Left lung (tissue), 10 donors: ENCODE data around the gene MSANTD4. TPM values are rescaled to one million over a fixed set of nuclear protein-coding genes. Genes with fewer than 3 reads are reported as not detected.

Experiments used
- ATAC-seq: fragments of 200-7000 bp; cut with Tn5 transposase; one replicate; pipeline ENCODE4 v1.9.1; 2020; ENCODE audit warnings: moderate library complexity
- DNase-seq, 4 donors: peaks; one replicate each; pipeline ENCODE4 v3.0.0-alpha.2; 2013 to 2020
- H3K27ac ChIP-seq, 2 donors: fragments of 200-600 bp; sonication (generic) in 1 of 2; one replicate each; pipeline versions ENCODE4 v1.5.0 to v1.8.0; 2020 to 2021
- H3K27me3 ChIP-seq, 2 donors: fragments of 200-600 bp; sonication (generic) in 1 of 2; one replicate each; pipeline versions ENCODE4 v1.5.0 to v1.8.0; 2020 to 2021
- H3K36me3 ChIP-seq, 2 donors: fragments of 200-600 bp; sonication (generic) in 1 of 2; one replicate each; pipeline versions ENCODE4 v1.5.0 to v1.8.0; 2020 to 2021
- H3K4me1 ChIP-seq, 2 donors: fragments of 200-600 bp; one replicate each; pipeline ENCODE4 v1.8.0; 2021
- H3K4me3 ChIP-seq, 2 donors: fragments of 200-600 bp; sonication (generic) in 1 of 2; one replicate each; pipeline versions ENCODE4 v1.5.0 to v1.8.0; 2020 to 2021; ENCODE audit warnings: mild to moderate bottlenecking in 1 of 2
- H3K9me3 ChIP-seq, 2 donors: fragments of 200-600 bp; sonication (generic) in 1 of 2; one replicate each; pipeline versions ENCODE4 v1.5.0 to v1.8.0; 2020 to 2021
- intact Hi-C, 2 donors: fragments of 100-400 bp; cut with DNase I; formaldehyde crosslinking; loops; one replicate each; pipeline versions ENCODE4 v1.11.2 to v1.14.2; 2022
- polyA plus RNA-seq, 6 donors: library from polyadenylated mRNA; unstranded; fragments of 120-200 nt; gene quantifications; one replicate each; pipeline ENCODE4 v1.2.1, GENCODE V29; 2013; ENCODE audit not compliant: insufficient read length in 6 of 6
- total RNA-seq, 2 donors: library from RNA; stranded (reverse); fragmentation: NEBNext Ultra II Directional; extraction: Animal tissue kit (Norgen Biotek cat#: 25700); gene quantifications; one replicate each; pipeline ENCODE4 v1.2.1, GENCODE V29; 2021
- TF ChIP-seq, protein P1 (sequence below), 2 donors: fragments of 200-600 bp; sonication (generic) in 1 of 2; IDR thresholded peaks; one replicate each; pipeline versions ENCODE4 v1.5.0 to v1.8.0; 2021; ENCODE audit warnings: antibody characterized with exemption in 2 of 2
- donor health status: DM: no; HTN: yes; CAD: no.
- donor health status: DM: no; HTN: no; CAD: no.

MSANTD4 gene
- total and polyA plus RNA-seq, 8 donors: 15.1 to 38.8 (median 31.6) TPM

DNA sequence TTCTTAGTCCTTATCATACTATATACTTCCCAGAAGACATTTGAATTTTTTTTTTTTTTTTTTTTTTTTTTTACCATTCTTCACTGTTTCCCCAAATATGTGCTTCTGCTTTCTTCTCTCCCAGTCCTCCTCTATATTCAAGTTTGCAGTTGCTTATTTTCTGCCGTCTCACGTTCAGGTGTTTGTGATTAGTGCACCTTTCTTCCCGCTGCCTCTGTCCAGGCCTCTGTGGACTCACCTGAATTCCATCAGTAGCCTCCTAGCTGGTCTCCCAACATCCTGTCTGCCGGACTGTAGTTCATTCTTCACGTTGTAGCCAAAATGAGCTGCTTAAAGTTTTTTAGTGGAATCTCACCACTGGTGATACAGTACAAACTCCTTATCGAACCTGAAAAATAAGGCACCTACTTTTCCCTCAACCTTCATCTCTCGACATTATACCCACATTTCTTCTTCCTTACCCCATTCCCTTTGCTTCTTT lies 795 bp upstream of the MSANTD4 start:
- no peak for DNase-seq
- Histone ChIP-seq H3K27me3 (no peaks in the 10 kb centered on the region), H3K4me1 (peaks cover 0 to 26% of the 10 kb centered on the region in 2 donors), H3K4me3 (peak overlapping the region; percentile 84 to 92), H3K36me3 (no peaks in the 10 kb centered on the region), H3K9me3 (peaks cover 0 to 1% of the 10 kb centered on the region in 2 donors), H3K27ac (peak overlapping the region; percentile 74 to 83)
- no peak for ATAC-seq
- intact Hi-C loops: no loop called here
- TF ChIP-seq, protein P1, sequence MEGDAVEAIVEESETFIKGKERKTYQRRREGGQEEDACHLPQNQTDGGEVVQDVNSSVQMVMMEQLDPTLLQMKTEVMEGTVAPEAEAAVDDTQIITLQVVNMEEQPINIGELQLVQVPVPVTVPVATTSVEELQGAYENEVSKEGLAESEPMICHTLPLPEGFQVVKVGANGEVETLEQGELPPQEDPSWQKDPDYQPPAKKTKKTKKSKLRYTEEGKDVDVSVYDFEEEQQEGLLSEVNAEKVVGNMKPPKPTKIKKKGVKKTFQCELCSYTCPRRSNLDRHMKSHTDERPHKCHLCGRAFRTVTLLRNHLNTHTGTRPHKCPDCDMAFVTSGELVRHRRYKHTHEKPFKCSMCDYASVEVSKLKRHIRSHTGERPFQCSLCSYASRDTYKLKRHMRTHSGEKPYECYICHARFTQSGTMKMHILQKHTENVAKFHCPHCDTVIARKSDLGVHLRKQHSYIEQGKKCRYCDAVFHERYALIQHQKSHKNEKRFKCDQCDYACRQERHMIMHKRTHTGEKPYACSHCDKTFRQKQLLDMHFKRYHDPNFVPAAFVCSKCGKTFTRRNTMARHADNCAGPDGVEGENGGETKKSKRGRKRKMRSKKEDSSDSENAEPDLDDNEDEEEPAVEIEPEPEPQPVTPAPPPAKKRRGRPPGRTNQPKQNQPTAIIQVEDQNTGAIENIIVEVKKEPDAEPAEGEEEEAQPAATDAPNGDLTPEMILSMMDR (IDR thresholded peaks at IDR 0.05): no peak

DNA sequence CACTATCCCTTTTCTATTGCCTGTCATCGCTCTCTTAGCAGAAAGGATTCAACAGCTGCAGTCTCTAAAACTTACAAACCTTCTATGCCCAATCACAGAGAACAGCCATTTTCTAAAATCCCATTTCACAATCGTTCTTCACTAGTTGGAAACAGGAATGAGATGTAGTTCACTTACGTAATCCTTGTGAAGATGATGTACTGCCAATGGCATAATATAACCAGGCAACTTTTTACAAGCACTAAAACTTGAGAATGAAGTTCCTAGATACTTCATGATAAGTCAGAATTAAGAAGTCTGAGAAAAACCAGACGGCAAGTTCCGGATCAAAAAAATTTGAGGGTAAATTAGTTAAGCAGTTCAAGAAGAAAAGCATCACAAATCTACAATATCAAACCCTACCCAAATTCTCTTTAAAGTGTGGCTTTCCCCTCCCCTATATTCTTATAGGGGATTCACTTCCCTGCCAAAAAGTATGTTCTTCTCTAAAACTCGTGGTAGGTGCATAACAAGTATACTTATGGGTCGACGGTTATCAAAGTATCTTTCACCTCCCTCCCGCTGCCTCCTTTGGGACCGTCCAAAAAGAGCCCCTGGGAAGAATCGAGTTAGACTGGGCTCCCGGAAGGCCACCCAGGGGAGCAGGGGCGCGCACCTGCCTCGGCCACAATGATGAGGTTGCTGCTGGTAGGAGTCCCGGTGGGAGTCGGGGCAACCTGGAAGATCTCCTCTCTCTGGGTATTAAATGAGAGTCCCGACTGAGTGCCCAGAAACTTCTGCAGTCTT lies 666 bp downstream of the MSANTD4 start:
- peaks cover 0 to 1% of the 10 kb centered on the region in 2 donors for H3K9me3 ChIP-seq
- no peaks in the 10 kb centered on the region for H3K36me3 ChIP-seq
- H3K27me3 ChIP-seq: no peaks in the 10 kb centered on the region
- TF ChIP-seq, protein P1 (IDR thresholded peaks at IDR 0.05): no peak
- peaks cover 0 to 26% of the 10 kb centered on the region in 2 donors for H3K4me1 ChIP-seq
- intact Hi-C loops: no loop called here
- peak overlapping the region; percentile 74 to 83 for H3K27ac ChIP-seq
- peak; percentile 10 for ATAC-seq
- DNase-seq: peak in 1 of 4 donors; percentile 49
- H3K4me3 ChIP-seq: peak overlapping the region; percentile 84 to 92

DNA sequence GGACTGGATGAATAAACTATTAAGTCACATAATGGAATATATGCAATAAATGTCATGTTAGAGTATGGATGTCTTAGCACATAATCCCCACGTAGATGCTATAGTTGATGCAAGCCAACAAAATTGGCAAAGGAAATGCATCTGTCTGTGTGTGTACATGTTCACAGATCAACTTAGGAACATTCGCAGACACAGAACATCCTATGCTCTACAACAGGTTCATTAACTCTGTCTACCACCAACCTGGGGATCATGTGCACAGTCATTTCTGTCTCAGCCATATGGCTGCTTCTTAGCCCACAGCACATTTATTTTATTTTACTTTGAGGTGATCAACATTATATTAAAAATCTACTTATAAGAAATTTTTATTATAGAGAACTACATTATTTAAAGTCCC lies 4.9 kb downstream of the MSANTD4 start:
- Histone ChIP-seq H3K4me1 (peaks cover 6 to 26% of the 10 kb centered on the region in 2 donors), H3K27me3 (no peaks in the 10 kb centered on the region), H3K27ac (no peak overlapping the region), H3K4me3 (no peak overlapping the region), H3K9me3 (no peaks in the 10 kb centered on the region), H3K36me3 (peaks cover 0 to 4% of the 10 kb centered on the region in 2 donors)
- ATAC-seq (no peak), DNase-seq (no peak)
- intact Hi-C loops: no loop called here
- TF ChIP-seq, protein P1 (IDR thresholded peaks at IDR 0.05): no peak

DNA sequence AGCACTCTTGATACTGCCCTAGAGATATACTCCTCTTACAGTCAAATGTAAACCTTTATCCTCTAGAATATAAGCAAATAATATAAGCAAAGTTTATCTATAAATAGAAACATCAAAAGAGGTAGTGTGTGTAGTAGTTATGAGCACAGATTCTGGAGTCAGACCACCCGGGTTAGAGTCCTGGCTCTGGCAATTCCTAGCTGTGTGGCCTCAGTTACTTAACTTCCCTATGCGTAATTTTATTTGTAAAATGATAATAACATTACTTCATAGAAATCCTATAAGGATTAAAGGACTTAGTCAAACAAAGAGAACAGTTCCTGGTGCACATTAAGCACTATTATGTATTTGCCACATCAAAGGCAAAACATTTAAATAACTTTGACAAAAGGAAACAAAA lies 7.0 kb downstream of the MSANTD4 start:
- no peaks in the 10 kb centered on the region for H3K27me3 ChIP-seq
- peaks cover 0 to 14% of the 10 kb centered on the region in 2 donors for H3K36me3 ChIP-seq
- H3K27ac ChIP-seq: no peak overlapping the region
- no peak for DNase-seq
- peaks cover 6 to 12% of the 10 kb centered on the region in 2 donors for H3K4me1 ChIP-seq
- H3K9me3 ChIP-seq: no peaks in the 10 kb centered on the region
- TF ChIP-seq, protein P1 (IDR thresholded peaks at IDR 0.05): no peak
- H3K4me3 ChIP-seq: no peak overlapping the region
- intact Hi-C loops: no loop called here
- no peak for ATAC-seq

DNA sequence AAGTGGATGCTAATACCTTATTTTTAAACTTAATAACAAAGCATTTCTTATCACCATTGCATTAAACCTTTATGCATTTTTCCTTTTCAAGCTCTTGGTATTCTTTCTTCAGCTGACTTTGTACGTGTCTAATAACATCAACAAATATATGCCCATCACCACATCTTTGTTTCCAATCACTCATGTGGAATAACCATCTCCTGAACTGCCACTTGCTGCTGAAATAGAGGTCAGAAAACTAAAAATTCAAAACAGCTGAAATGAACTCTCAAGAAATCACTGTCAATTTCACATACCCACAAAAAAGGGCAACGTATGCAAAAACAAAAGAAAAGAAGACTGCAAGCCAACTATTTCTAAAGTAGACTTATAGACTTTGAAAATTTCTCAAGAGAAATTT lies 7.4 kb downstream of the MSANTD4 start:
- no peak for DNase-seq
- no peaks in the 10 kb centered on the region for H3K27me3 ChIP-seq
- H3K4me1 ChIP-seq: peaks cover 6 to 8% of the 10 kb centered on the region in 2 donors
- intact Hi-C loops: no loop called here
- peaks cover 0 to 19% of the 10 kb centered on the region in 2 donors for H3K36me3 ChIP-seq
- H3K4me3 ChIP-seq: no peak overlapping the region
- TF ChIP-seq, protein P1 (IDR thresholded peaks at IDR 0.05): no peak
- H3K9me3 ChIP-seq: no peaks in the 10 kb centered on the region
- H3K27ac ChIP-seq: no peak overlapping the region
- no peak for ATAC-seq
